Neural cell (in vitro differentiated cells): Measurements from ENCODE around the gene ESR2.

Experiments
- CTCF ChIP-seq: fragments of 450-650 bp; IDR thresholded peaks from 2 replicates; pipeline ENCODE4 v1.5.1; 2014; ENCODE audit warnings: antibody characterized with exemption, mild to moderate bottlenecking, moderate library complexity; ENCODE audit not compliant: poor library complexity, severe bottlenecking
- EZH2 ChIP-seq: fragments of 200-600, 300-800 bp; shearing (Covaris generic), sonication (generic); IDR thresholded peaks from 2 replicates; pipeline ENCODE4 v1.6.1; 2014; ENCODE audit warnings: antibody characterized with exemption, low read length, borderline replicate concordance, mild to moderate bottlenecking; ENCODE audit not compliant: insufficient read depth, poor library complexity, severe bottlenecking
- MXI1 ChIP-seq: fragments of 450-650 bp; conservative IDR thresholded peaks from 2 replicates; pipeline ENCODE4 v1.6.1; 2014; ENCODE audit warnings: antibody characterized with exemption, mild to moderate bottlenecking; ENCODE audit not compliant: poor library complexity, severe bottlenecking
- POLR2AphosphoS5 ChIP-seq: IDR thresholded peaks from 2 replicates; pipeline ENCODE4 v1.6.1; 2012
- RAD21 ChIP-seq: fragments of 450-650 bp; conservative IDR thresholded peaks from 2 replicates; pipeline ENCODE4 v1.6.1; 2014; ENCODE audit warnings: antibody characterized with exemption, mild to moderate bottlenecking, moderate library complexity
- SMC3 ChIP-seq: fragments of 450-650 bp; conservative IDR thresholded peaks from 2 replicates; pipeline ENCODE4 v1.6.1; 2014; ENCODE audit warnings: antibody characterized with exemption, mild to moderate bottlenecking, moderate library complexity; ENCODE audit not compliant: poor library complexity

- TF ChIP-seq EZH2: no peak
- no peak for TF ChIP-seq CTCF
- TF ChIP-seq MXI1: no peak
- no peak for TF ChIP-seq RAD21
- TF ChIP-seq POLR2AphosphoS5: no peak
- TF ChIP-seq SMC3: no peak
Measured at GRCh38 chr14:64235652-64236640, 58.2 kb downstream of the ESR2 start.
